Adrenal gland (tissue), 12 donors: ENCODE measurements around the gene GPT2. TPM values are rescaled to one million over a fixed set of nuclear protein-coding genes. Genes with fewer than 3 reads are reported as not detected.

Experiments
- DNase-seq, 7 donors: peaks; one replicate each; pipeline ENCODE4 v3.0.0-alpha.2; 2019 to 2020
- H3K27ac ChIP-seq, 5 donors: fragments of 200-600 bp; sonication (generic) in 4 of 5; 1 replicate in 3 of 5; 2 replicates in 2 of 5; pipeline versions ENCODE4 v1.5.1 to v1.8.0; 2016 to 2020; ENCODE audit warnings: mild to moderate bottlenecking in 1 of 5
- H3K27me3 ChIP-seq: fragments of 200-600 bp; 2 replicates; pipeline ENCODE4 v1.8.0; 2021
- H3K36me3 ChIP-seq, 2 donors: fragments of 200-600 bp; replicated peaks in 1 of 2; 1 replicate in 1 of 2; 2 replicates in 1 of 2; pipeline versions ENCODE4 v1.5.1 to v1.8.0; 2018 to 2022
- H3K4me1 ChIP-seq, 2 donors: fragments of 200-600 bp; replicated peaks in 1 of 2; 1 replicate in 1 of 2; 2 replicates in 1 of 2; pipeline versions ENCODE4 v1.5.1 to v1.8.0; 2018 to 2021
- H3K4me3 ChIP-seq, 4 donors: fragments of 200-600 bp; sonication (generic) in 3 of 4; one replicate each; pipeline ENCODE4 v1.5.1; 2016 to 2018
- H3K9me3 ChIP-seq, 3 donors: fragments of 200-600 bp; sonication (generic) in 1 of 3; replicated peaks in 1 of 3; 1 replicate in 2 of 3; 2 replicates in 1 of 3; pipeline versions ENCODE4 v1.5.1 to v1.8.0; 2016 to 2021
- CTCF ChIP-seq, 6 experiments: fragments of 450-650 bp in 4 of 6; fragments of 200-600 bp in 2 of 6; sonication (generic) in 1 of 6; IDR thresholded peaks; 1 replicate in 5 of 6; 2 replicates in 1 of 6; pipeline versions ENCODE4 v1.5.1 to v1.8.0; 2016 to 2021; ENCODE audit warnings: antibody characterized with exemption in 6 of 6, mild to moderate bottlenecking in 2 of 6, moderate library complexity in 1 of 6
- POLR2A ChIP-seq, 2 donors: fragments of 450-650 bp; IDR thresholded peaks; one replicate each; pipeline ENCODE4 v1.6.1; 2017; ENCODE audit warnings: antibody characterized with exemption in 2 of 2, mild to moderate bottlenecking in 2 of 2, moderate library complexity in 1 of 2
- WGBS, 4 donors: extraction: QIAGEN DNeasy Blood & Tissue Kit in 2 of 4; methylation state at CpG; one replicate each; pipeline versions ENCODE4 v1.1.5 to v1.1.7; 2013 to 2017; 5-methylcytosine and 5-hydroxymethylcytosine counted together
- intact Hi-C, 2 donors: fragments of 100-400 bp; cut with DNase I; formaldehyde crosslinking; loops; one replicate each; pipeline versions ENCODE4 v1.14.1 to v1.15.0; 2022 to 2023
- polyA plus RNA-seq, 3 donors: library from polyadenylated mRNA; stranded (reverse); fragments of 200-250 nt in 2 of 3; fragments of 350-450 nt in 1 of 3; fragmentation: Illumina TruSeq in 1 of 3; extraction: RNeasy Lipid Tissue Mini Kit (QIAGEN cat#74804) in 1 of 3; gene quantifications; one replicate each; pipeline ENCODE4 v1.2.3, GENCODE V29; 2013 to 2014
- total RNA-seq, 9 donors: library from RNA; depleted of rRNA in 4 of 9; stranded (reverse); fragments of >200 nt in 4 of 9; fragments of 120-200 nt in 1 of 9; fragmentation: NEBNext Ultra II Directional in 1 of 9; extraction: Animal tissue kit (Norgen Biotek cat#: 25700) in 1 of 9; gene quantifications; one replicate each; pipeline versions ENCODE4 v1.1.0 to v1.2.4, GENCODE V29; 2013 to 2023
- donor health status: healthy with polysubstance abuse.
- donor health status: Bipolar disorder and iron deficiency.
- donor health status: DM: yes; HTN: yes; CAD: no.
- donor health status: DM: no; HTN: no; CAD: no.
- donor health status: DM: no; HTN: no; CAD: no.
- donor health status: DM: yes; HTN: yes; CAD: no.

Gene GPT2
- total and polyA plus RNA-seq, 12 donors: 10.3 to 70.8 (median 21.2) TPM

DNA sequence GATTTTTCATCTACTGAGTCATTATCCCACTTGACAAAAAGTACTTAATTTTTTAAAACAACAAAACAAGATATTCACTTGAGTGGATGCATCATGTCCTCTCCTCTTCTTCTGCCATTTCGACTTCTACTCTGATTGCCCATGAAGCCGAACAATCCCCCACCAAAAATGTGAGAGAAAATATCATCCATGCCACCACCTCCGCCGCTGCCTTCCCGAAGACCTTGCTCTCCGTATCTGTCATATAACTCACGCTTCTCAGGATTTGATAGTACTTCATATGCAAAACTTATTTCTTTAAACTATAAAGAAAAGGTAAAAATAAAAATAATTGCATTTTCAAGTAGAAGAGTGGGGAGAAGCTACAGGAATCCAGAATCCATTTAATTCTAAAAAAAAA lies 87.1 kb downstream of the GPT2 start:
- intact Hi-C loops: no loop called here

DNA sequence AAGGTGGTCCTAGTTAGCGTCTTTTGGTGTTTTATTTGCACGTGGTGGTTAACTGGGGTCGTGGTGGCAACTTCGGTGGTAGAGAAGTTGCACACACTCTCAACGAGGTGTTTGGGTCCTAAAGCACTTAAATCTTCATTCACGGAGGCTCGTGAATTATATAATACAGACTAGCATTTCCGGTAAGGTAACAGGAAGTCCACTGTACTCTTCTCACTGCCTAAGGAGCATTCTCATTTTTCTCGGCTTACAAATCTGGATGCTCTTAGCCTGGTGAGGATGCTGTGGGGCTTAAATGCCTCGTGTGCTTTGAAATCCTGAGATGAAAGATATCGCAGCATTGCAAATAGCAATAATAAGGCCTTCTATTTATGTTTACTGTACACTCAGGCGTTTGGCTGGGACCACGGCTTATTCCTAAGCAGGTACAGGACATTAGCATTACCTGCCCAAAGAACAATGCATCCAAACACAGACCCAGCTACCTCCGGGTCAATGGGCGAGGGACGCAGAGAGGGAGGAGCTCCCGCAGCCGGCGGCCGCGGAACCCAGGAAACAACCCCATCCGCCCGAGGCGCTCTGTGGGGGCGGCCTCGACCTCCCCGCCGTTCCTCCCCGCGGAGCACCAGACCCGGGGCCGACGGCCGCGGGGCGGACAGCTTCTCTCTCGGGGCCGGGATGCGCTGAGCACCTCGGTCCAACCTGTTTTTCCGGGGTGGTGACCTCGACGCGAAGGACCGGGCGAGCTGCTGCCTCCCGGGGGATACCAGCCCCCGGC lies 88.5 kb downstream of the GPT2 start:
- WGBS, 4 donors: 0 to 4% (median 1%) methylated on average over 8 to 48 of the region's 48 CpGs
- Histone ChIP-seq H3K27ac (peak overlapping the region; percentile 95 to 99 (median 97)), H3K4me3 (peak overlapping the region; percentile 45 to 97 (median 90)), H3K27me3 (no peaks in the 10 kb centered on the region), H3K4me1 (peaks cover 49 to 50% of the 10 kb centered on the region in 2 donors), H3K36me3 (peaks cover 0 to 27% of the 10 kb centered on the region in 2 donors), H3K9me3 (no peaks in the 10 kb centered on the region)
- intact Hi-C loops: no loop called here
- peak in 5 of 7 donors; percentile 17 to 64 (median 60) for DNase-seq
- TF ChIP-seq POLR2A (IDR thresholded peaks at IDR 0.05) (no peak), CTCF (IDR thresholded peaks at IDR 0.05) (no peak)

More for the DNA sequence above, 87.1 kb downstream of the GPT2 start:
- peaks cover 45 to 55% of the 10 kb centered on the region in 2 donors for H3K4me1 ChIP-seq
- peak overlapping the region in 2 of 5 donors; percentile 16 to 97 for H3K27ac ChIP-seq
- H3K4me3 ChIP-seq: no peak overlapping the region
- no peaks in the 10 kb centered on the region for H3K27me3 ChIP-seq
- 46 to 66% (median 56%) methylated on average over 7 of the region's 7 CpGs for WGBS, 4 donors
- H3K9me3 ChIP-seq: no peaks in the 10 kb centered on the region
- no peak for DNase-seq
- H3K36me3 ChIP-seq: peaks cover 0 to 40% of the 10 kb centered on the region in 2 donors
- TF ChIP-seq POLR2A (IDR thresholded peaks at IDR 0.05): no peak
- TF ChIP-seq CTCF (IDR thresholded peaks at IDR 0.05): no peak

- intact Hi-C loops: no loop called here
- DNase-seq: peak; percentile 89 to 96 (median 93)
- H3K4me3 ChIP-seq: peak within 1 kb of the TSS; percentile 89 to 97 (median 92)
- peaks cover 48 to 50% of the 10 kb centered on the region in 2 donors for H3K4me1 ChIP-seq
- peaks cover 0 to 19% of the 10 kb centered on the region in 2 donors for H3K36me3 ChIP-seq
- peak; percentile 76 to 86 for TF ChIP-seq POLR2A (IDR thresholded peaks at IDR 0.05)
- peak in 1 of 6 experiments; percentile 18 for TF ChIP-seq CTCF (IDR thresholded peaks at IDR 0.05)
- no peaks in the 10 kb centered on the region for H3K9me3 ChIP-seq
- WGBS, 4 donors: 1% methylated on average over 19 to 86 of the region's 86 CpGs
- H3K27me3 ChIP-seq: no peaks in the 10 kb centered on the region
- peak within 1 kb of the TSS; percentile 95 to 99 (median 97) for H3K27ac ChIP-seq
These were observed 89.2 kb downstream of the GPT2 start, which contains the start of gene DNAJA2 for GRCh38 chr16:46973207-46973995. Gene DNAJA2 (minus strand): TSS chr16:46973674. CDS start chr16:46973572, 102 bp downstream.

DNA sequence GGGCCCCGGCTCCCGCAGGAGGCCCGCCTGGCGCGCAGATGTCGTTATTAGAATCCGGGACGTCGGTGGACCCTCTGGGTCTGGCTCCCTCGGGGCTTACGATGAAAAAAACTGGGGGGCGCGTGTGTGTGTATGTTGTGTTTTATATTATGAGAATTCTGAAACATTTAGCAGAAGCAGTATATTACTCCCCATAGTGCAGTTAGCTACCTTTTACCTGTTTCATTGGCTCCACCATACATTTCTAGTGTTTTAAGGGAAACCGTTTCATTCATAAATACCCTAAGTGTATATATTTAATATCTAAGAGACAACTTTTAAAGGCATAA lies 89.8 kb downstream of the GPT2 start:
- Histone ChIP-seq H3K4me1 (peaks cover 42 to 44% of the 10 kb centered on the region in 2 donors), H3K27me3 (no peaks in the 10 kb centered on the region), H3K4me3 (peak overlapping the region in 2 of 4 donors; percentile 89 to 90), H3K36me3 (peaks cover 0 to 13% of the 10 kb centered on the region in 2 donors), H3K27ac (peak overlapping the region; percentile 95 to 99 (median 97)), H3K9me3 (no peaks in the 10 kb centered on the region)
- intact Hi-C loops: no loop called here
- TF ChIP-seq CTCF (IDR thresholded peaks at IDR 0.05) (no peak), POLR2A (IDR thresholded peaks at IDR 0.05) (no peak)
- 5 to 6% (median 6%) methylated on average over 14 of the region's 14 CpGs for WGBS, 4 donors
- DNase-seq: no peak
